Muscle layer of duodenum (tissue), 2 donors: ENCODE measurements around the gene ZNF345.

Source experiments
- H3K27ac ChIP-seq: one replicate; pipeline ENCODE4 v1.7.0; 2013; ENCODE audit warnings: mild to moderate bottlenecking, low read length
- H3K27me3 ChIP-seq: one replicate; pipeline ENCODE4 v1.7.0; 2013; ENCODE audit warnings: low read depth, mild to moderate bottlenecking, control low read depth, low read length
- H3K36me3 ChIP-seq, 2 donors: one replicate each; pipeline ENCODE4 v1.7.0; 2013; ENCODE audit warnings: low read length in 2 of 2, control low read depth in 1 of 2, mild to moderate bottlenecking in 1 of 2; ENCODE audit not compliant: insufficient read depth in 2 of 2, control insufficient read depth in 1 of 2
- H3K4me1 ChIP-seq, 2 donors: one replicate each; pipeline ENCODE4 v1.7.0; 2013; ENCODE audit warnings: low read length in 2 of 2, mild to moderate bottlenecking in 2 of 2, control low read depth in 1 of 2, moderate library complexity in 1 of 2; ENCODE audit not compliant: insufficient read depth in 2 of 2, control insufficient read depth in 1 of 2
- H3K4me3 ChIP-seq, 2 donors: one replicate each; pipeline ENCODE4 v1.7.0; 2013; ENCODE audit warnings: low read length in 2 of 2, low read depth in 1 of 2, mild to moderate bottlenecking in 1 of 2
- H3K9me3 ChIP-seq, 2 donors: one replicate each; pipeline ENCODE4 v1.7.0; 2013; ENCODE audit warnings: low read length in 2 of 2, control low read depth in 1 of 2, mild to moderate bottlenecking in 1 of 2; ENCODE audit not compliant: control insufficient read depth in 1 of 2
- donor health status: healthy.

The ZNF345 gene

DNA sequence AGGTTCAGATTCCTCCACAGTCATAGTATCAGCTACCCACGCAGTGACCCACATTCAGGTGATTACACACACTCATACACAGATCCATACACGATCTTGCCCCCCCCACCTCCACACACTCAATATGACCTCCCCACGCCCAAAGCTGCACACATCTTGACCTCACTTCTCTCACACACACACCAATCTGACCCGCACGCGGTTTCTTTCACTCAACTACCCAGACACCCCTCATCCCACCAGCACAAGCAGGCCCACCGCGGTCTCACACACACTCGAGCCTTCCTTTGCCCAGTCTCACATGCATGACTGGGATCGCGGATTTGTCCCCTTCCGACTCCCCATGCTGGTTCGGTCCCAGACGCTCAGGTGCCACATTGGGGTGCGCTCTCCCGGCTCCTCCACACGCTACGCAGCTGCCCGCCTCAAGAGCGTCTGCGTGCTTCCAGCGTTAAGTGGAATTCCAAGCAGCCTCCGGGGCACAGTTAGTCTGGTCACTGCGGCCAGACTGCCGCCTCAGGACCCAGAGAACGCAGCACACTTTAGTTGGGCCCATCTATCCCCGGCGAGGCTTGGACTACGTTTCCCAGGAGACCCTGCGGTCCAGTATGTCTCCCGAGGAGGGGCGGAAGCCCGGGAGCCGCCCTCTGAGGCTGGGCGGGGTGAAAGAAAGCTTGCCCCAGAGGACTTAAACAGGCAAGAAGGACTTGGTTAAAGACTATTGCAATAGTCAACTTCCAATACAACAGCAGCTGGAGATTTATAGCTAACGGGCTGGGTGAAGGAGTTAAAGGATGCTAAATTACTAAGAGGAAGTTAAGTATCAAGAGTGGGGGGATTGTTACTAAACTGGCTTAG lies 746 bp upstream of the ZNF345 start:
- Histone ChIP-seq H3K9me3 (peaks cover 6 to 9% of the 10 kb centered on the region in 2 donors), H3K36me3 (peaks cover 5 to 25% of the 10 kb centered on the region in 2 donors), H3K4me1 (peaks cover 4 to 8% of the 10 kb centered on the region in 2 donors), H3K27me3 (no peaks in the 10 kb centered on the region), H3K4me3 (peak overlapping the region; percentile 93 to 99), H3K27ac (peak overlapping the region; percentile 94)

DNA sequence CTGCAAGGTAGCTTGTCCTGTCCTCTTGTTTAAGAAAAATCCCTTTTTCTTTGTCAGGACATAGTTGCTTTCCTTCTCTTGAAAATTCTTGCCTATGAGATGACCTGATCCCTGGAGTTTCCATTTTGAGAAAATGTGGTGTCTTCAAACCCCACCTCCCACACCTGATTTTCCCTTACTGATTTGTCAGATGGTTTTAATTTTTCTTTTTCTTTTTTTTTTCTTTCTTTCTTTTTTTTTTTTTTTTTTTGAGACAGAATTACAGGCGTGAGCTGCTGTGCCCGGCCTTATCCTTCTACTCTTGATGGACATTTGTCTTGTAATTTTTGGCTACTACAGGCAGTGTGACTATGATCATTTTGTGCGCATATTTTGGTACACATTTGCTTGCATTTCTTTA lies 1.2 kb downstream of the ZNF345 start:
- Histone ChIP-seq H3K36me3 (peaks cover 11 to 39% of the 10 kb centered on the region in 2 donors), H3K27me3 (no peaks in the 10 kb centered on the region), H3K9me3 (peaks cover 16 to 18% of the 10 kb centered on the region in 2 donors), H3K27ac (no peak overlapping the region), H3K4me1 (peaks cover 4 to 8% of the 10 kb centered on the region in 2 donors), H3K4me3 (peak overlapping the region; percentile 93 to 99)

DNA sequence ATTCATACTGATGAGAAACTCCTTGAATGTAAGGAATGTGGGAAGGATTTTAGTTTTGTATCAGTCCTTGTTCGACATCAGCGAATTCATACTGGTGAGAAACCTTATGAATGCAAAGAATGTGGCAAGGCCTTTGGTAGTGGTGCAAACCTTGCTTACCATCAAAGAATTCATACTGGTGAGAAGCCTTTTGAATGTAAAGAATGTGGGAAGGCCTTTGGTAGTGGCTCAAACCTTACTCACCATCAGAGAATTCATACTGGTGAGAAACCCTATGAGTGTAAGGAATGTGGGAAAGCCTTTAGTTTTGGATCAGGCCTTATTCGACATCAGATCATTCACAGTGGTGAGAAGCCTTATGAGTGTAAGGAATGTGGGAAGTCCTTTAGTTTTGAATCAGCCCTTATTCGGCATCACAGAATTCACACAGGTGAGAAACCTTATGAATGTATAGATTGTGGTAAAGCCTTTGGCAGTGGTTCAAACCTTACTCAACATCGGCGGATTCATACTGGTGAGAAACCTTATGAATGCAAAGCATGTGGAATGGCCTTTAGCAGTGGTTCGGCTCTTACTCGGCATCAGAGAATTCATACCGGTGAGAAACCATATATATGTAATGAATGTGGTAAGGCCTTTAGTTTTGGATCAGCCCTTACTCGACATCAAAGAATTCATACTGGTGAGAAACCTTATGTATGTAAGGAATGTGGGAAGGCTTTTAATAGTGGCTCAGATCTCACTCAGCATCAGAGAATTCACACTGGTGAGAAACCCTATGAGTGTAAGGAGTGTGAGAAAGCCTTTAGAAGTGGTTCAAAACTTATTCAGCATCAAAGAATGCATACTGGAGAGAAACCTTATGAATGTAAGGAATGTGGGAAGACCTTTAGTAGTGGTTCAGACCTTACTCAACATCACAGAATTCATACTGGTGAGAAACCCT lies 26.6 kb downstream of the ZNF345 start:
- Histone ChIP-seq H3K4me1 (no peaks in the 10 kb centered on the region), H3K27me3 (no peaks in the 10 kb centered on the region), H3K27ac (no peak overlapping the region), H3K4me3 (peak overlapping the region; percentile 37 to 58), H3K9me3 (peaks cover 71 to 82% of the 10 kb centered on the region in 2 donors), H3K36me3 (peaks cover 20 to 72% of the 10 kb centered on the region in 2 donors)

DNA sequence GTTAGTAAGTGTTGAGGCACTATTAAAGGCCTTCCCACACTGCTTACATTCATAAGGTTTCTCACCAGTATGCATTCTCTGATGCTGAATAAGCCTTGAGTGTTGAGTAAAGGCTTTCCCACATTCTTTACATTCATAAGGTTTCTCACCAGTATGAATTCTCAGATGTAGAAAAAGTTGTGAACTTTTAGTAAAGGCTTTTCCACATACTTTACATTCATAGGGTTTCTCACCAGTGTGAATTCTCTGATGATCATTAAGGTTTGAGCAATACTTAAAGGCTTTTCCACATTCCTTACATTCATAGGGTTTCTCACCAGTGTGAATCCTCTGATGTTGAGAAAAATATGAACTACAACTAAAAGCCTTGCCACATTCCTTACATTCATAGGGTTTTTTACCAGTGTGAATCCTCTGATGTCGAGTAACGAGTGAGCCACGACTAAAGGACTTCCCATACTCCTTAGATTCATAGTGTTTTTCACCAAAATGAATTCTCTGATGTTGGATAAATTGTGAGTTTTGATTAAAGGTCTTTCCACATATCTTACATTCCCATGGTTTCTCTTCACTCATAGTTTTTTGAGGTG lies 41.2 kb downstream of the ZNF345 start:
- no peaks in the 10 kb centered on the region for H3K4me1 ChIP-seq
- H3K36me3 ChIP-seq: peaks cover 38 to 85% of the 10 kb centered on the region in 2 donors
- H3K4me3 ChIP-seq: peak overlapping the region; percentile 41 to 75
- H3K27me3 ChIP-seq: no peaks in the 10 kb centered on the region
- H3K9me3 ChIP-seq: peaks cover 79 to 91% of the 10 kb centered on the region in 2 donors
- no peak overlapping the region for H3K27ac ChIP-seq

DNA sequence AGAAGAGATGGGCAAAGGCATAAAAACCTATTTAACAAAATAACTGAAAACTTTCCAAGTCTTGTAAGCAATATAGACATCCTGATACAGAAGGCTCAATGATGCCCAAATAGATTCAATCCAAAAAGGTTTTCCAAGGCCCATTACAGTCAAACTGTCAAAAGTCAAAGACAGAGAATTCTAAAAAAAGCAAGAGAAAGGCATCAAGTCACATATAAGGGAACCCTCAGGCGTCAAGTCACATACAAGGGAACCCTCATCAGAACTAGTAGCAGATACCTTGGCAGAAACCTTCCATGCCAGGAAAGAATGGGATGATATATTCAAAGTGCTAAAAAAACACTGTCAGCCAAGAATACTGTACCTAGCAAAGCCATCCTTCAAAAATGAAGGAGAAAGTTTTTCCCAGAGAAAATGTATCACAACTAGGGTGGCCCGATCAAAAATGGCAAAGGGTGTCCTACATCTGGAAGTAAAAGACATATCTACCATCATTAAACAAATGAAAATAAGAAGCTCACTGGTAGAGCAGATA lies 44.2 kb downstream of the ZNF345 start:
- no peak overlapping the region for H3K27ac ChIP-seq
- H3K4me3 ChIP-seq: peak overlapping the region; percentile 45 to 75
- no peaks in the 10 kb centered on the region for H3K4me1 ChIP-seq
- H3K27me3 ChIP-seq: no peaks in the 10 kb centered on the region
- peaks cover 43 to 92% of the 10 kb centered on the region in 2 donors for H3K36me3 ChIP-seq
- peaks cover 81 to 90% of the 10 kb centered on the region in 2 donors for H3K9me3 ChIP-seq

DNA sequence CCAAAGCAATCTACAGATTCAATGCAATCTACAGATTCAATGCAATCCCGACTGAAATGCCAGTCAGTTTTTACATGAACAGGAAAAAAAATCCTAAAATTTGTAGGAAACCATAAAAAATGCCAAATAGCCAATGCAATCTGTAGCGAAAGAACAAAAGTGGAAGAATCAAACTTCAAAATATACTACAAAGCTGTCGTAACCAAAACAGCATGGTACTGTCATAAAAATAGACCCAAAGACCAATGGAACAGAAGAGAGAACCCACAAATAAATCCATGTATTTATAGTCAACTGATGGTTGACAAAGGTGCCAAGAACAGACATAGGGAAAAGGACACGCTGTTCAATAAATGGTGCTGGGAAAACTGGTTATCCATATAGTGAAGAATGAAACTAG lies 47.7 kb downstream of the ZNF345 start:
- Histone ChIP-seq H3K36me3 (peaks cover 24 to 92% of the 10 kb centered on the region in 2 donors), H3K4me3 (peak overlapping the region in 1 of 2 donors; percentile 57), H3K27ac (no peak overlapping the region), H3K27me3 (no peaks in the 10 kb centered on the region), H3K4me1 (no peaks in the 10 kb centered on the region), H3K9me3 (peaks cover 66 to 84% of the 10 kb centered on the region in 2 donors)

DNA sequence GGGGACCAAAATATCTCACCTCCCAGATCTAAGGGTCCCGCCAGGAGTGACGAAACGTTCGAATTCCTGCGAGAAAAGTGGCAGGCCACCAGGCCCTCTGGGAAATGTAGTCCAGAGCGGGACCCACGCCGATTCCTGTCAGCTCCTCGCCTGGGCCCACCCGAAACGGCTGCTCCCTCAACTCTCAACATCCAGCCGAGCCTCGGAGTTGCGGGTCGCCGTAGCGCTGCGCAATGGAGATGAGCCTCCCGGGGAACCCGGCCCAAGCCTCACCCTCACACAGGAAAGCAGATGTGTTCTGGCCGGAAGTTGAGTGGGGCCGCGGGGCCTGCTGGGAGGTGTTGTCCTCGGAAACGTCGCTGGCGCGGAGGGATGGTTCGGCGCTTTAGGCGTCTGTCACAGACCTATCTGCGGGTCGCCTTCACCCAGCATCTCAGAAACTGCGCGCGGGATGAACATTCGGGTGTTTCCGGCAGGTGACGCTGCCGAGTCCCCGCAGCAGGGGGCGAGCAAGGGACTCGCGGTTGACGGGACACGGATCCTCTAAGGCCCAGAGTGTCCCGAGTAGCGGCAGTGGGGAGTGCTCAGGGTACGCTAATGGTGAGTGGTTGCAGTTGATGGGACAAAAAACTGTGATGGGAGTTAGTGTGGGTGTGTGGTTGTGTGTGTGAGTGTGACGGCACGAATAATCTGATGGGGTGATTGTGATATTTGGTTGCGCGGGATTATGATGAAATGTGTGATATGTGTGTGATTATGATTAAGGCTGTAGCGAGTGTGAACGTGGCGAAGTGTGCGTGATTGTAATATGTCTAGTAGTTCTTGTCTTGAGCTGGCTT lies 65.5 kb downstream of the ZNF345 start, which contains the start of the genes ZNF568 and ZNF829:
Gene ZNF568 (plus strand): TSS at position 341 of the 839 bp plus-strand sequence. CDS start 6,439 bp downstream, outside the sequence.
Gene ZNF829 (minus strand): TSS at position 300 of the 839 bp plus-strand sequence. CDS start 1,124 bp downstream, outside the sequence.
- Histone ChIP-seq H3K27ac (peak within 1 kb of the TSS; percentile 91), H3K4me3 (peak within 1 kb of the TSS; percentile 87 to 99), H3K27me3 (no peaks in the 10 kb centered on the region), H3K4me1 (peaks cover 4 to 14% of the 10 kb centered on the region in 2 donors), H3K36me3 (peaks cover 13 to 34% of the 10 kb centered on the region in 2 donors), H3K9me3 (peaks cover 10 to 12% of the 10 kb centered on the region in 2 donors)

DNA sequence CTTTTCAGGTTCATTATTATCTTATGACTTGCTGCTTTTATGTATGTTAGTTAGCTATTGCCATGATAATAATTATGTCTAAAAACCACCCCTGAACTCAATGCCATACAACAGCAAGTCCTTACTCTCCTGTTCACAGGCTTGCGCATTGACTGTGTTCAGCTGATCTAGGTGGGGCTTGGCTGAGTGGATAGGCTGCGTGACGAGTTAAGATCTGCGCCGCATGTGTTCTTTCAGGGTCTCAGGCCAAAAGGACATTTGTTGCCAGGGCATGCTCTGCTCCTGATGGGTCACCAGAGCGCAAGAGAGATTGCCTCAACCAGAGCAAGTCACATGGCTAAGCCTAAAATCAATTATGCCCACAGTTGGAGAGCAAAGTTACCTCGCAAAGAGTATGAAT lies 66.3 kb downstream of the ZNF345 start:
- Histone ChIP-seq H3K27ac (peak overlapping the region; percentile 91), H3K4me1 (peaks cover 4 to 14% of the 10 kb centered on the region in 2 donors), H3K9me3 (peaks cover 3 to 10% of the 10 kb centered on the region in 2 donors), H3K36me3 (peaks cover 8 to 35% of the 10 kb centered on the region in 2 donors), H3K4me3 (peak overlapping the region; percentile 87 to 99), H3K27me3 (no peaks in the 10 kb centered on the region)

DNA sequence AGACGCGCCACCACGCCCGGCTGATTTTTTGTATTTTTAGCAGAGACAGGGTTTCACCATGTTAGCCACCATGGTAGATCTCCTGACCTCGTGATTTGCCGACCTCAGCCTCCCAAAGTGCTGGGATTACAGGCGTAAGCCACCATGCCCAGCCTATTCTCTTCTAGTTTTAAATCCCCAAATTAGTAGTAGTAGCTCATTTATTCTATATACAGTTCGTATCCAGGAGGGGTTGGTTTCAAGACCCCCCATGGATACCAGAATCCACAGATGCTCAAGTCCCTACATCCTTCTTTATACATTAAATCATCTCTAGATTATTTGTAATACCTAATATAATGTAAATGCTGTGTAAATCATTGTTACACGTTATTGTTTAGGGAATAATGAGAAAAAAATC lies 67.4 kb downstream of the ZNF345 start:
- Histone ChIP-seq H3K4me3 (no peak overlapping the region), H3K9me3 (peaks cover 5 to 8% of the 10 kb centered on the region in 2 donors), H3K4me1 (peaks cover 4 to 14% of the 10 kb centered on the region in 2 donors), H3K36me3 (peaks cover 14 to 40% of the 10 kb centered on the region in 2 donors), H3K27me3 (no peaks in the 10 kb centered on the region), H3K27ac (no peak overlapping the region)
